Endometrium (tissue), 2 donors: ENCODE results near the gene NKTR.
"Not testable (repeated sequence)": the region's sequence is repeated elsewhere in the genome, so short reads cannot be mapped to it uniquely, and the experiment has no call there.

Source experiments
- FAIRE-seq: peaks from 2 replicates; lab custom pipeline; 2012; peaks lifted over from hg19 to GRCh38; lab: Jason Lieb, UNC
- donor health status: control.
- donor health status: control.

The NKTR gene

GRCh38 chr3:42600111-42600957 lies at the start of gene NKTR:
Gene NKTR, plus strand, starts transcription at chr3:42600686. Its CDS starts 321 bp downstream, at chr3:42601007.
- FAIRE-seq: peak; percentile 74

- FAIRE-seq: no peak
These were observed 47.7 kb upstream of the NKTR start for GRCh38 chr3:42552830-42553229.

- no peak for FAIRE-seq
These were observed 44.3 kb upstream of the NKTR start for GRCh38 chr3:42556089-42556632.

- FAIRE-seq: not testable (repeated sequence)
These were observed 43.7 kb upstream of the NKTR start for GRCh38 chr3:42556817-42557216.

GRCh38 chr3:42557854-42558253 lies 42.6 kb upstream of the NKTR start:
- no peak for FAIRE-seq

GRCh38 chr3:42562047-42562907 lies 38.2 kb upstream of the NKTR start:
- FAIRE-seq: no peak

- no peak for FAIRE-seq
These were observed 30.8 kb upstream of the NKTR start for GRCh38 chr3:42569593-42570142.

GRCh38 chr3:42572278-42572677 lies 28.2 kb upstream of the NKTR start:
- FAIRE-seq: no peak

GRCh38 chr3:42575137-42575741 lies 25.2 kb upstream of the NKTR start:
- FAIRE-seq: no peak

- FAIRE-seq: no peak
These were observed 22.4 kb upstream of the NKTR start for GRCh38 chr3:42578054-42578453.

GRCh38 chr3:42579346-42579745 lies 21.1 kb upstream of the NKTR start:
- FAIRE-seq: not testable (repeated sequence)

GRCh38 chr3:42581400-42581708 lies 19.1 kb upstream of the NKTR start:
- FAIRE-seq: no peak

- no peak for FAIRE-seq
These were observed 18.6 kb upstream of the NKTR start, which contains the start of gene SEC22C for GRCh38 chr3:42581709-42582473. Gene SEC22C, minus strand, starts transcription at chr3:42581967. Its CDS starts 12,921 bp downstream, at chr3:42569046.

GRCh38 chr3:42582474-42583070 lies 17.9 kb upstream of the NKTR start:
- FAIRE-seq: no peak

GRCh38 chr3:42588625-42589024 lies 11.9 kb upstream of the NKTR start:
- FAIRE-seq: no peak

- FAIRE-seq: no peak
These were observed 10.9 kb upstream of the NKTR start for GRCh38 chr3:42589382-42590109.

- no peak for FAIRE-seq
These were observed 9.3 kb upstream of the NKTR start for GRCh38 chr3:42590989-42591756.

- FAIRE-seq: no peak
These were observed 8.7 kb upstream of the NKTR start for GRCh38 chr3:42591811-42592210.

GRCh38 chr3:42593635-42594034 lies 6.9 kb upstream of the NKTR start:
- no peak for FAIRE-seq
